Measurements from ENCODE around the gene TSPYL1.

DNA sequence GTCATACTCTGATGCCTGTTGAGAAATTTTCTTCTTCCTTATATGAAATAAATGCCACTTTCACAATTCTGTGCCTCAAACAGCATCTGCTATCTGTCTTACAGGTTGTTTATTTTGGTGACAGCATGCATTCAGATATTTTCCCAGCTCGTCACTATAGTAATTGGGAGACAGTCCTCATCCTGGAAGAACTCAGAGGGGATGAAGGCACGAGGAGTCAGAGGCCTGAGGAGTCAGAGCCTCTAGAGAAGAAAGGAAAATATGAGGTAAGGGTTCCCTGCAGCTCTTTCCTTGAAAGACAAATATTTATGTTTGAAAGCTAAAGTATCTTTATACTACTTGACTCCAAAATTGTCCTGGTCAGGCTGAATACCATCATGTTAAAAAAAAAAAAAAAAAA is 41.6 kb downstream of the TSPYL1 start:
- TF ChIP-seq, protein P1, sequence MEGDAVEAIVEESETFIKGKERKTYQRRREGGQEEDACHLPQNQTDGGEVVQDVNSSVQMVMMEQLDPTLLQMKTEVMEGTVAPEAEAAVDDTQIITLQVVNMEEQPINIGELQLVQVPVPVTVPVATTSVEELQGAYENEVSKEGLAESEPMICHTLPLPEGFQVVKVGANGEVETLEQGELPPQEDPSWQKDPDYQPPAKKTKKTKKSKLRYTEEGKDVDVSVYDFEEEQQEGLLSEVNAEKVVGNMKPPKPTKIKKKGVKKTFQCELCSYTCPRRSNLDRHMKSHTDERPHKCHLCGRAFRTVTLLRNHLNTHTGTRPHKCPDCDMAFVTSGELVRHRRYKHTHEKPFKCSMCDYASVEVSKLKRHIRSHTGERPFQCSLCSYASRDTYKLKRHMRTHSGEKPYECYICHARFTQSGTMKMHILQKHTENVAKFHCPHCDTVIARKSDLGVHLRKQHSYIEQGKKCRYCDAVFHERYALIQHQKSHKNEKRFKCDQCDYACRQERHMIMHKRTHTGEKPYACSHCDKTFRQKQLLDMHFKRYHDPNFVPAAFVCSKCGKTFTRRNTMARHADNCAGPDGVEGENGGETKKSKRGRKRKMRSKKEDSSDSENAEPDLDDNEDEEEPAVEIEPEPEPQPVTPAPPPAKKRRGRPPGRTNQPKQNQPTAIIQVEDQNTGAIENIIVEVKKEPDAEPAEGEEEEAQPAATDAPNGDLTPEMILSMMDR (IDR thresholded peaks at IDR 0.05), result no peak
- no peak for TF ChIP-seq POLR2A (IDR thresholded peaks at IDR 0.05)

Measured in right lobe of liver (tissue), 4 donors.